GM19023 (cell line): ENCODE data around the gene PPP1R11.
"Not testable (repeated sequence)": the region's sequence is repeated elsewhere in the genome, so short reads cannot be mapped to it uniquely, and the experiment has no call there.

Experiments used
- ATAC-seq: cut with Tn5 transposase; IDR thresholded peaks from one replicate; pipeline ENCODE4 v1.9.1; 2021; ENCODE audit warnings: mild to moderate bottlenecking, moderate library complexity; ENCODE audit not compliant: unreplicated experiment

The PPP1R11 gene

GRCh38 chr6:30093951-30094661 is 27.1 kb downstream of the PPP1R11 start:
- ATAC-seq: no peak

GRCh38 chr6:30096829-30097228 is 29.8 kb downstream of the PPP1R11 start:
- no peak for ATAC-seq

- no peak for ATAC-seq
These were observed 31.1 kb downstream of the PPP1R11 start for GRCh38 chr6:30097902-30098768.

GRCh38 chr6:30100154-30100553 is 33.2 kb downstream of the PPP1R11 start:
- no peak for ATAC-seq

- no peak for ATAC-seq
These were observed 33.8 kb downstream of the PPP1R11 start for GRCh38 chr6:30100585-30101443.

- peak; percentile 47 for ATAC-seq
These were observed 34.7 kb downstream of the PPP1R11 start for GRCh38 chr6:30101444-30102413.

GRCh38 chr6:30102414-30102969 is 35.5 kb downstream of the PPP1R11 start:
- no peak for ATAC-seq

- ATAC-seq: peak; percentile 65
These were observed 36.2 kb downstream of the PPP1R11 start for GRCh38 chr6:30102970-30103871.

- no peak for ATAC-seq
These were observed 36.8 kb downstream of the PPP1R11 start for GRCh38 chr6:30103872-30104179.

- ATAC-seq: no peak
These were observed 37.7 kb downstream of the PPP1R11 start for GRCh38 chr6:30104661-30105060.

GRCh38 chr6:30111266-30111856 is 44.4 kb downstream of the PPP1R11 start:
- no peak for ATAC-seq

- no peak for ATAC-seq
These were observed 45.5 kb downstream of the PPP1R11 start for GRCh38 chr6:30112402-30112994.

- peak; percentile 87 for ATAC-seq
These were observed 46.2 kb downstream of the PPP1R11 start, which contains the start of gene TRIM31 for GRCh38 chr6:30113003-30113759. Gene TRIM31 (minus strand): TSS chr6:30113090. CDS start chr6:30112805, 285 bp downstream.

GRCh38 chr6:30113841-30114240 is 46.8 kb downstream of the PPP1R11 start:
- ATAC-seq: no peak

GRCh38 chr6:30116724-30117123 is 49.7 kb downstream of the PPP1R11 start:
- ATAC-seq: no peak

GRCh38 chr6:30118691-30119090 is 51.7 kb downstream of the PPP1R11 start:
- ATAC-seq: not testable (repeated sequence)
